H54 (cell line): Measurements from ENCODE around the gene REC114.

ENCODE experiments used
- DNase-seq: peaks from one replicate; pipeline ENCODE4 v3.0.0; 2011; ENCODE audit warnings: low spot score, mixed read lengths; ENCODE audit not compliant: insufficient read length
- FAIRE-seq: peaks from 3 replicates; lab custom pipeline; 2011; peaks lifted over from hg19 to GRCh38; lab: Jason Lieb, UNC
- POLR2A ChIP-seq: IDR thresholded peaks from 2 replicates; pipeline ENCODE4 v1.6.1; 2011; ENCODE audit warnings: low read depth, mild to moderate bottlenecking, low read length

The REC114 gene

GRCh38 chr15:73585871-73586654, 143.1 kb downstream of the REC114 start:
- no peak for FAIRE-seq
- TF ChIP-seq POLR2A: no peak
- no peak for DNase-seq

GRCh38 chr15:73589766-73590165, 146.8 kb downstream of the REC114 start:
- TF ChIP-seq POLR2A: no peak
- FAIRE-seq (no peak), DNase-seq (no peak)

- FAIRE-seq: no peak
- no peak for TF ChIP-seq POLR2A
- DNase-seq: no peak
Measured at GRCh38 chr15:73590263-73590662, 147.3 kb downstream of the REC114 start.

- no peak for DNase-seq
Measured at GRCh38 chr15:73593304-73594074, 150.5 kb downstream of the REC114 start.

GRCh38 chr15:73594109-73594508, 151.1 kb downstream of the REC114 start:
- no peak for TF ChIP-seq POLR2A
- FAIRE-seq (no peak), DNase-seq (no peak)

More at GRCh38 chr15:73593304-73594074, 150.5 kb downstream of the REC114 start:
- no peak for TF ChIP-seq POLR2A
- FAIRE-seq: no peak

GRCh38 chr15:73596174-73596573, 153.2 kb downstream of the REC114 start:
- no peak for DNase-seq
- no peak for FAIRE-seq
- no peak for TF ChIP-seq POLR2A

- TF ChIP-seq POLR2A: no peak
- no peak for FAIRE-seq
Measured at GRCh38 chr15:73597036-73597638, 154.2 kb downstream of the REC114 start.

GRCh38 chr15:73598530-73599160, 155.7 kb downstream of the REC114 start:
- TF ChIP-seq POLR2A: no peak
- FAIRE-seq (no peak), DNase-seq (no peak)

More at GRCh38 chr15:73597036-73597638, 154.2 kb downstream of the REC114 start:
- DNase-seq: no peak

- no peak for FAIRE-seq
Measured at GRCh38 chr15:73599934-73600333, 157.0 kb downstream of the REC114 start.

GRCh38 chr15:73600413-73601335, 157.7 kb downstream of the REC114 start:
- DNase-seq: no peak
- no peak for FAIRE-seq
- no peak for TF ChIP-seq POLR2A

More at GRCh38 chr15:73599934-73600333, 157.0 kb downstream of the REC114 start:
- no peak for TF ChIP-seq POLR2A
- peak; percentile 18 for DNase-seq

GRCh38 chr15:73601451-73602445, 158.8 kb downstream of the REC114 start:
- DNase-seq: no peak
- no peak for TF ChIP-seq POLR2A
- FAIRE-seq: no peak
